ENCODE results near the gene SPATA4. TPM values are rescaled to one million over a fixed set of nuclear protein-coding genes. Genes with fewer than 3 reads are reported as not detected.

SPATA4 gene
- total and polyA plus RNA-seq, 2 donors (not counting 3 experiments of a cell fraction or from before 2014, with no cell fraction given), result not detected

DNA sequence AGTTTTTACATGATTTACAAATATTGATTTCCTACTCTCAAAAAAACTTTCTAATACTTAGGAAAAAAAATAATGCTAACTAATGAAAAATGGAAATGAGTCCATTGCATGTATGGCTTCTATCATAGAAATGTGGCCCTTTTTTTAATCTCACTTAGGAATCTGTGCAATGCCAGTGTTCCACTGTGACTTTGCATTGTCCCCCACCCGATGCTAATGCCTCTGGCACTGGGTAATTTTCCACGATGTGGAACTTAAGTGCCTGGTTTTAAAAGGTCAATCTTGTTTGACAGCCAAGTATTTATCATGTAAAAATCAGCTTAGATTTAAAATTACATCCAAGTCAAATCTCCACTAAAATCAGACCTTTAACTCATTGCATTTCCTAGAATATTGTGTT, 53.1 kb downstream of the SPATA4 start:
- intact Hi-C loops (cut with micrococcal nuclease), result no loop called here
- POLR2A ChIA-PET, result no interaction called here
- no peak for DNase-seq (ENCODE audit: low read depth, low spot score)

More for the DNA sequence above, 53.1 kb downstream of the SPATA4 start:
- Histone ChIP-seq H3K9me1 (replicated peaks; ENCODE audit: control insufficient read depth, extremely low read depth, insufficient read depth, low read length) (no peaks in the 10 kb centered on the region), H3K27ac (ENCODE audit: insufficient read depth, low read depth, low read length) (no peak overlapping the region), H3K4me1 (ENCODE audit: control insufficient read depth, extremely low read depth, insufficient read depth, low read length) (no peaks in the 10 kb centered on the region), H3K4me2 (ENCODE audit: insufficient read depth, low read length) (no peak overlapping the region), H3K9me3 (replicated peaks; ENCODE audit: control insufficient read depth, insufficient read depth, low read length) (no peaks in the 10 kb centered on the region), H3K4me3 (replicated peaks in 1 of 3; ENCODE audit: insufficient read depth in 1 of 3, low read depth in 1 of 3, low read length in 3 of 3) (no peak overlapping the region), H3K27me3 (ENCODE audit: control insufficient read depth in 2 of 2, insufficient read depth in 2 of 2, low read length in 2 of 2) (no peaks in the 10 kb centered on the region), H3K79me2 (ENCODE audit: control insufficient read depth, insufficient read depth, low read length) (no peaks in the 10 kb centered on the region), H4K20me1 (replicated peaks; ENCODE audit: control insufficient read depth, extremely low read depth, insufficient read depth, low read length) (no peaks in the 10 kb centered on the region), H2AFZ (ENCODE audit: low read depth, low read length) (no peak overlapping the region), H3K36me3 (ENCODE audit: control insufficient read depth in 2 of 2, extremely low read depth in 1 of 2, insufficient read depth in 2 of 2, low read length in 2 of 2) (no peaks in the 10 kb centered on the region), H3K9ac (replicated peaks; ENCODE audit: extremely low read depth, insufficient read depth, low read length) (no peak overlapping the region)
- dilution Hi-C loops (cut with MboI; ENCODE audit: extremely low pct_ligation_motif_present, low sequenced_read_pairs), result no loop called here
- no TSS peak for BruUV-seq (replicated peaks)
- no peak for FAIRE-seq
- TF ChIP-seq EZH2 (IDR thresholded peaks at IDR 0.05; ENCODE audit: borderline replicate concordance, low read depth, low read length, severe bottlenecking) (no peak), POLR2A (IDR thresholded peaks at IDR 0.05; ENCODE audit: low read depth, low read length) (no peak), FOS (IDR thresholded peaks at IDR 0.05; ENCODE audit: borderline replicate concordance, insufficient read depth, low read length) (no peak), JUN (IDR thresholded peaks at IDR 0.05; ENCODE audit: borderline replicate concordance, insufficient read depth, insufficient read length, low read depth) (no peak), MYC (IDR thresholded peaks at IDR 0.05; ENCODE audit: low read depth, low read length) (no peak), GATA2 (IDR thresholded peaks at IDR 0.05; ENCODE audit: insufficient read depth, insufficient read length, low read depth, low read length) (no peak), POLR2AphosphoS5 (IDR thresholded peaks at IDR 0.05; ENCODE audit: insufficient read depth, low read depth, low read length) (no peak)
- TF ChIP-seq, protein P1, sequence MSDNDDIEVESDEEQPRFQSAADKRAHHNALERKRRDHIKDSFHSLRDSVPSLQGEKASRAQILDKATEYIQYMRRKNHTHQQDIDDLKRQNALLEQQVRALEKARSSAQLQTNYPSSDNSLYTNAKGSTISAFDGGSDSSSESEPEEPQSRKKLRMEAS (IDR thresholded peaks at IDR 0.05; ENCODE audit: insufficient read depth, insufficient read length), result no peak
- TF ChIP-seq, protein P2, sequence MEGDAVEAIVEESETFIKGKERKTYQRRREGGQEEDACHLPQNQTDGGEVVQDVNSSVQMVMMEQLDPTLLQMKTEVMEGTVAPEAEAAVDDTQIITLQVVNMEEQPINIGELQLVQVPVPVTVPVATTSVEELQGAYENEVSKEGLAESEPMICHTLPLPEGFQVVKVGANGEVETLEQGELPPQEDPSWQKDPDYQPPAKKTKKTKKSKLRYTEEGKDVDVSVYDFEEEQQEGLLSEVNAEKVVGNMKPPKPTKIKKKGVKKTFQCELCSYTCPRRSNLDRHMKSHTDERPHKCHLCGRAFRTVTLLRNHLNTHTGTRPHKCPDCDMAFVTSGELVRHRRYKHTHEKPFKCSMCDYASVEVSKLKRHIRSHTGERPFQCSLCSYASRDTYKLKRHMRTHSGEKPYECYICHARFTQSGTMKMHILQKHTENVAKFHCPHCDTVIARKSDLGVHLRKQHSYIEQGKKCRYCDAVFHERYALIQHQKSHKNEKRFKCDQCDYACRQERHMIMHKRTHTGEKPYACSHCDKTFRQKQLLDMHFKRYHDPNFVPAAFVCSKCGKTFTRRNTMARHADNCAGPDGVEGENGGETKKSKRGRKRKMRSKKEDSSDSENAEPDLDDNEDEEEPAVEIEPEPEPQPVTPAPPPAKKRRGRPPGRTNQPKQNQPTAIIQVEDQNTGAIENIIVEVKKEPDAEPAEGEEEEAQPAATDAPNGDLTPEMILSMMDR (IDR thresholded peaks at IDR 0.05; ENCODE audit: extremely low read depth in 1 of 2, insufficient read depth in 1 of 2, low read depth in 1 of 2, low read length in 2 of 2), result no peak
- CTCF ChIA-PET, result interaction anchor here (1.3 to 1.8 kb wide), 2 partner anchors 10 to 12 kb away, joined by 3 to 4 read pairs; no protein-coding TSS in a partner anchor

Data from endothelial cell of umbilical vein (primary cell).